ENCODE data around the gene ZBTB20. TPM values are rescaled to one million over a fixed set of nuclear protein-coding genes. Genes with fewer than 3 reads are reported as not detected.

Gene ZBTB20
- total and polyA plus RNA-seq, 10 of the 15 experiments (the other 5 are each of a cell fraction or from before 2014, with no cell fraction given), result 0.20 to 5.5 (median 2.2) TPM

DNA sequence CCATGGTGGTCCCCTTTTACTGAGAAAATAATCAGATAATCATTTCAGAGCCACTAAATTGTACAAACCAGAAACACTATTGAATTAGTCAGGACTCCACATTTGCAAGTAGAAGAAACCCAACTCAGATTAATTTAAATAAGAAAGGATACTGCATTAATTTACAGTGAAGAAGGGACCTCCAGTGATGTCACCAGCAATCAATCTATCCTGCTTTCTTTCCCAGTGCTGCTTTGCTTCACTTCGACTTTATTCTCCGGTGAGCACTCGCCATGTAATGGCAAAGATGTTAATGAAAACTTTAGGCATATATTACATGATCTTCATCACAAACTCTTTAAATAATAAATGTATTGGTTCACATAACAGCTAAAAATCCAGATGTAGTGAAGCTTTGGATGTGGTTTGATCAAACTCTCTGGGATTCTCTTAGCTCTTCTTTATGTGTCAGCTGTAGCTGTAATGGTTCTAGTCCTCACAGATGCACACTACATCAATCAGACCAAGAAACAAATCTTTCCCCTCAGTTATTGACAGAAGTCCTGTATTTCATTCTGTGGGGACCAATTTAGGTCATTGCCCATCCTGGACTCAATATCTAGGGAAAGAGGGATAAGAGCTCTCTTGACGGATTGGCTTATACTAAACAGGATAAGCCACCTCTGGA lies 14.2 kb upstream of the ZBTB20 start:
- Histone ChIP-seq H3K36me3 (ENCODE audit: control insufficient read depth in 2 of 2, insufficient read depth in 2 of 2, low read length in 1 of 2) (no peaks in the 10 kb centered on the region), H3K27me3 (replicated peaks in 1 of 2; ENCODE audit: control insufficient read depth in 2 of 2, insufficient read depth in 2 of 2, low read length in 1 of 2) (no peaks in the 10 kb centered on the region), H3K4me1 (ENCODE audit: control insufficient read depth, insufficient read depth, low read length) (peaks cover 6% of the 10 kb centered on the region), H3K9ac (ENCODE audit: control insufficient read depth, insufficient read depth, low read length) (no peak overlapping the region), H3K4me2 (ENCODE audit: control insufficient read depth, insufficient read depth) (no peak overlapping the region), H3K79me2 (ENCODE audit: control insufficient read depth, insufficient read depth, low read length) (no peaks in the 10 kb centered on the region), H3K4me3 (no peak overlapping the region), H3K27ac (ENCODE audit: control insufficient read depth, insufficient read depth) (no peak overlapping the region), H3K9me3 (replicated peaks; ENCODE audit: control insufficient read depth, insufficient read depth, low read length) (peaks cover 9% of the 10 kb centered on the region), H2AFZ (ENCODE audit: control insufficient read depth, low read depth, low read length) (no peak overlapping the region), H4K20me1 (ENCODE audit: control insufficient read depth, insufficient read depth) (no peaks in the 10 kb centered on the region)
- DNase-seq (ENCODE audit: low read depth, low spot score) (no peak), FAIRE-seq (no peak), ATAC-seq (no peak)
- ChIA-PET RAD21 (ENCODE audit: unreplicated experiment) (no interaction called here), SMC1A (ENCODE audit: uncharacterized antibody, unreplicated experiment) (interaction anchor here (0.9 to 1.3 kb wide), 2 partner anchors 11 to 18 kb away, joined by 3 read pairs; no protein-coding TSS in a partner anchor), POLR2A (no interaction called here), CTCF (interaction anchor here (0.9 kb wide), 1 partner anchor 80 kb away, joined by 3 read pairs; no protein-coding TSS in a partner anchor)
- intact Hi-C loops (cut with micrococcal nuclease; ENCODE audit: unreplicated experiment), result no loop called here
- BruUV-seq (replicated peaks), result no TSS peak
- WGBS (ENCODE audit: insufficient coverage, insufficient replicate concordance, low lambda C conversion rate, missing lambda C conversion rate), result 99% methylated on average over 4 of the region's 4 CpGs
- in situ Hi-C loops (cut with MboI), result loop anchor here (5.0 kb wide), 1 partner anchor 69 kb away; no protein-coding TSS in a partner anchor
- no peak for TF ChIP-seq SMAD5 (IDR thresholded peaks at IDR 0.05; ENCODE audit: low read depth)
- no peak for TF ChIP-seq ZSCAN29 (IDR thresholded peaks at IDR 0.05)
- no peak for TF ChIP-seq MEF2B (IDR thresholded peaks at IDR 0.05; ENCODE audit: partially characterized antibody, poor library complexity, severe bottlenecking)
- TF ChIP-seq RUNX3 (IDR thresholded peaks at IDR 0.05; ENCODE audit: low read length), result no peak
- TF ChIP-seq RAD21 (IDR thresholded peaks at IDR 0.05; ENCODE audit: insufficient read depth, low read depth, low read length), result no peak
- no peak for TF ChIP-seq NR2C2 (IDR thresholded peaks at IDR 0.05; ENCODE audit: borderline replicate concordance, control insufficient read depth, insufficient read length, low read depth)
- no peak for TF ChIP-seq ZNF217 (IDR thresholded peaks at IDR 0.05)
- TF ChIP-seq CREM (IDR thresholded peaks at IDR 0.05; ENCODE audit: low read depth), result no peak
- TF ChIP-seq, protein P1, sequence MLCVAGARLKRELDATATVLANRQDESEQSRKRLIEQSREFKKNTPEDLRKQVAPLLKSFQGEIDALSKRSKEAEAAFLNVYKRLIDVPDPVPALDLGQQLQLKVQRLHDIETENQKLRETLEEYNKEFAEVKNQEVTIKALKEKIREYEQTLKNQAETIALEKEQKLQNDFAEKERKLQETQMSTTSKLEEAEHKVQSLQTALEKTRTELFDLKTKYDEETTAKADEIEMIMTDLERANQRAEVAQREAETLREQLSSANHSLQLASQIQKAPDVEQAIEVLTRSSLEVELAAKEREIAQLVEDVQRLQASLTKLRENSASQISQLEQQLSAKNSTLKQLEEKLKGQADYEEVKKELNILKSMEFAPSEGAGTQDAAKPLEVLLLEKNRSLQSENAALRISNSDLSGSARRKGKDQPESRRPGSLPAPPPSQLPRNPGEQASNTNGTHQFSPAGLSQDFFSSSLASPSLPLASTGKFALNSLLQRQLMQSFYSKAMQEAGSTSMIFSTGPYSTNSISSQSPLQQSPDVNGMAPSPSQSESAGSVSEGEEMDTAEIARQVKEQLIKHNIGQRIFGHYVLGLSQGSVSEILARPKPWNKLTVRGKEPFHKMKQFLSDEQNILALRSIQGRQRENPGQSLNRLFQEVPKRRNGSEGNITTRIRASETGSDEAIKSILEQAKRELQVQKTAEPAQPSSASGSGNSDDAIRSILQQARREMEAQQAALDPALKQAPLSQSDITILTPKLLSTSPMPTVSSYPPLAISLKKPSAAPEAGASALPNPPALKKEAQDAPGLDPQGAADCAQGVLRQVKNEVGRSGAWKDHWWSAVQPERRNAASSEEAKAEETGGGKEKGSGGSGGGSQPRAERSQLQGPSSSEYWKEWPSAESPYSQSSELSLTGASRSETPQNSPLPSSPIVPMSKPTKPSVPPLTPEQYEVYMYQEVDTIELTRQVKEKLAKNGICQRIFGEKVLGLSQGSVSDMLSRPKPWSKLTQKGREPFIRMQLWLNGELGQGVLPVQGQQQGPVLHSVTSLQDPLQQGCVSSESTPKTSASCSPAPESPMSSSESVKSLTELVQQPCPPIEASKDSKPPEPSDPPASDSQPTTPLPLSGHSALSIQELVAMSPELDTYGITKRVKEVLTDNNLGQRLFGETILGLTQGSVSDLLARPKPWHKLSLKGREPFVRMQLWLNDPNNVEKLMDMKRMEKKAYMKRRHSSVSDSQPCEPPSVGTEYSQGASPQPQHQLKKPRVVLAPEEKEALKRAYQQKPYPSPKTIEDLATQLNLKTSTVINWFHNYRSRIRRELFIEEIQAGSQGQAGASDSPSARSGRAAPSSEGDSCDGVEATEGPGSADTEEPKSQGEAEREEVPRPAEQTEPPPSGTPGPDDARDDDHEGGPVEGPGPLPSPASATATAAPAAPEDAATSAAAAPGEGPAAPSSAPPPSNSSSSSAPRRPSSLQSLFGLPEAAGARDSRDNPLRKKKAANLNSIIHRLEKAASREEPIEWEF (IDR thresholded peaks at IDR 0.05; ENCODE audit: insufficient replicate concordance, low read depth, low read length), result no peak
- TF ChIP-seq TAF1 (IDR thresholded peaks at IDR 0.05; ENCODE audit: borderline replicate concordance, low read depth, low read length), result no peak
- TF ChIP-seq ESRRA (IDR thresholded peaks at IDR 0.05; ENCODE audit: low read length), result no peak
- no peak for TF ChIP-seq CEBPB (IDR thresholded peaks at IDR 0.05; ENCODE audit: borderline replicate concordance in 1 of 2, low read depth in 2 of 2, low read length in 2 of 2)
- TF ChIP-seq ZNF274 (IDR thresholded peaks at IDR 0.05; ENCODE audit: insufficient read depth, insufficient read length), result no peak
- no peak for TF ChIP-seq IKZF2 (IDR thresholded peaks at IDR 0.05)
- TF ChIP-seq, protein P2, sequence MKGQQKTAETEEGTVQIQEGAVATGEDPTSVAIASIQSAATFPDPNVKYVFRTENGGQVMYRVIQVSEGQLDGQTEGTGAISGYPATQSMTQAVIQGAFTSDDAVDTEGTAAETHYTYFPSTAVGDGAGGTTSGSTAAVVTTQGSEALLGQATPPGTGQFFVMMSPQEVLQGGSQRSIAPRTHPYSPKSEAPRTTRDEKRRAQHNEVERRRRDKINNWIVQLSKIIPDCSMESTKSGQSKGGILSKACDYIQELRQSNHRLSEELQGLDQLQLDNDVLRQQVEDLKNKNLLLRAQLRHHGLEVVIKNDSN (IDR thresholded peaks at IDR 0.05; ENCODE audit: borderline replicate concordance, extremely low read length, insufficient read depth, low read depth, low read length), result no peak
- TF ChIP-seq CBX3 (IDR thresholded peaks at IDR 0.05; ENCODE audit: borderline replicate concordance, low read depth), result no peak
